ENCODE results near the gene AFAP1L1.

AFAP1L1 gene

DNA sequence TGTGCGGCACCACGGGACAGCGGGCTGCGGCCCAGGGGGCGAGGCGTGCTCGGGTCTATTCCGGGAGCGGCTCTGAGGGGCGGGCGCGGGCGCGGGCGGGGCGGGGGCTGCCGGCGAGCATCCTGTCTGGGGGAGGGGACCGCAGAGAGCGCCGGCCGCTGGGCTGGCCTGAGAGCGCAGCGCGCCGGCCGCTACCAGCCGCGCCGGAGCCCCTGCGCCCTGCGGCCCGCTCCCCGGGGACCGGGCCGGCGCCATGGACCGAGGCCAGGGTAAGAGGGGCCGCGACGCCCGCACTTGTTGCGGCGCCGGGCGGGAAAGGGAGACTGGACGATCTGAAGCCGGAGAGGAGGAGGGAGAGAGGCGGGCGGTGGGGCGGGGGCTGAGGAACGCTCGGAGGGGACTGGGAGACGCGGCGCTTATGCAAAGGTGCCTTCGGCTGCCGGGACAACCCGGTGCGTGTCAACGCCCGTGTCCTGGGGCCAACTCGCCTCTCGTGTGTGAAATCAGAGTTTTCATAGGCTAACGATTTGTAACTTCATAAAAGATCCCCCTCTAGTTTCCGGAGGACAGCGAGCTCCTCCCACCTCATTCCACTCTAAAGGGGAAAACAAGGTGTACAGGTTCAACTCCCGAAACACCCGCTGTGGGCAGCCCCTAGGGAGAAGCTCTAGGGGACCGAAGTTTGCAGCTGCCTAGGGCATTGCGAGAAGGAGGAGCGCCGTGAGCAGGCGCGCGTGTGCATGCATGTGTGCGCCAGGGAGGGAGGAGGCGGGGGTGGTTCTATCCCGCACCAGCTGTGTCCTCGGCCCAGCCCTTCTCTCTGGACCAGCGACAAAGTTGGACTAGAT is at the start of gene AFAP1L1:
Gene AFAP1L1, plus strand, starts transcription at position 144 of the 848 bp plus-strand sequence. Its CDS starts 110 bp downstream, at position 254.
- DNase-seq = peak; percentile 3

DNA sequence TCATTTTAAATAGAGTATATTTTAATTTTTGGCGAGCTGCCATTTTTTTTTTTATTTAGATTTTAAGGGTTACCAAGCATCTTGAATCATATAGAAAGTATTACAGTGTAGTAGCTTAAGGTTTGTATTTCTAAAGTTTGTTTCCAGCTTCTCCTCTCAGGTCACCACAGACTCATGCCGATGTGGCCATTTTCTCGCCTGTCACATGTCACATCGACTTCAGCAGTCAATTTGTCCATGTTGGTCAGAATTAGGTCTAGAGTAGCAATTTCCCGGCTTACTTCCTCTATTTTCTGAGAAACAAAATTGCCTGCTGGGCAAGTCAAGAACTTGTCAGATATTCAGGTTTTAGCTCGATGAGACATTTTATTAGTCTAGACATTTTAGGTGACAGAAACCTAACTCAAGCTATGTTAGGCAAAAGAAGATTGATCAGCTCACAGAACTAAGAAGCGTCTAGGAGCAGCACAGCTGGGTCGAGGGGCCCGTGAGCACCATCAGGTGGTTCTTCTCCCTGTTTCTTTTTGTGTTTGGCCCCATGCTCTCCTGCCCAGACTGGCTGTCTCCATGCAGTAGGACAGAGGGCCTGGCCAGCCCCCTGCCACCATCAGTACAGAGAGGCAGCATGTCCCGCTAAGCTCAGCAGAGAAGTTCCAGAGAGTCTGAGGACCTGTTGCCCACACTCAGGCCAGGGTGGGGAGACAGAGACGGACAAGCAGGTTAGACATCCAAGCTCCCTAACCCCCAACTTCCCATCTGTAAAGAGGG is 48.4 kb upstream of the AFAP1L1 start:
- DNase-seq = no peak

DNA sequence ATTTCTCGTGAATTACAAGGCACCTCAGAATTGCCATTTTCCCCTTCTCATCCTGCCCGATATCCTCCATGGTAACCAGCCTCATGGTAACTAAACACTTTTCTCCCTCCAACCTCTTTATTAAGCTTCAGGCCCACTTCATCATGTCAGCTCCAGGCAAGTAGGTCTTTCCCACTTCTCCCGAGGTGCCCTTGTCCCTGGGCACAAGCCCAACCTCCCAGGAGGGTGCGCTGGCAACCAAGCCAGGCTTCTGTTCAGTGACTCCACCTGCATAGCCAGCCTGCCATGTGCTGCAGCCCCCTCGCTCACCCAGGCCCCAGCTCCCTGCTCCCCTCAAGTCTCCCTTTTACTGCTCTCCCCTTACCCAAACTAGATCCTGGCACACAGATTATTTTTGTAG is 47.4 kb upstream of the AFAP1L1 start:
- DNase-seq = no peak

DNA sequence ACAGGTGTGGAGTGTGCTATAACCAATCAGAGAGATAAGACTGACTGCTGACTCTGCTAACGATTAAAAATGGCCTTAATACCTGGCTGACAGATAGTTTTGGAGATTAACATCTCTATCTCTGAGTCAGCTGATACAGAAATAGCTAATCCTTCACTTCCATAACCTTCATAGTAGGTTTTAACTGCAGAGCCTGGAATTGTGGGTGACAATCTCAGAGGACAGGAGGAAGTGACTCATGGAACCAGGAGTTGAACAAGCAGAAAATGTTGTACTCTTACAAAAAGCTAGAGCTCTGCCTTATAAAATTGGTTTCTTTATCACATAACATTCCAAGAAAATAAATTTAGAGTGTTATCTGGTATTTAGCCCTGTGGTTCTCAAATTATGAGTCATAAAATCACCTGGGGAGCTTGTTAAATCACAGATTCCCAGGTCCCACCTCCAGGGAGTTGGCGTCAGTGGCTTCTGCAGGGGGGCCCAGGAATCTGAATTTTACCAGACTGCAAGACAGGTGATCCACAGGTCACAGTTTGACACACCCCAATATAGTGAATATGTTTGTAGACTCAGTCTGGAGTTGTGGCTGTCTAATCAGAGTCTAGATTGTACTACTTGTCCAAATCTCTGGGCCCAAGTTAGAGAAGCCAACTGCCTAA is 44.4 kb upstream of the AFAP1L1 start:
- no peak for DNase-seq

DNA sequence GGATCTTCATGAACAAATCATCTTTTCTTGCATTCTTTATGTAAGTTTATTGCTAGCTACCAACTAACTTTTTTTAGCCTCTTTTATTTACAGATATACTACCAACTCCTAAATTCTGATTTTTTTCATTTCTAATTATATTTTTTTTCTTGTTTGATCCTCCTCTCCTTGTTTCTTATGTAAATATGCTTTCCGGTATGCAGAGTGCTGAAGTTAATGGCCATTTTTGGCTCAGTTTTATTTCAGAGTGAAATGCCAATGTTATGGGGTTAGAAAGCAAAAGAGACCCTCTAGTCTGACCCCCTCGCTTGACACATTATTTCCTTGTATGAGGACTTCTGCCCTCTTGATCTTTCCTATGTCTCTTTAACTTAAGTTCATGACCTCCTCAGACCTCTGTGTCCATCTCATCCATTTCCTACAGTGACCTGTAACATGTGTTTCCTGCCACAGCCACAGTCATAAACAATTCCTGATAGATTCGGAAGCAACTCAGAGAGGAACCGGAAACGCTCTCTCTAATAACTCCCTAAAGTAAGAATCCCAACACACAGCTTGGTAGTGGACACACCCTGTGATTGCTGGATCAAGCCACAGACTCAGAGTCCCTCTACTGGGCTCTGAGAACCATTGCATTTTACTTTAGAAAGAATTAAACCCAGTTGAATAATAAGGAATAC is 42.9 kb upstream of the AFAP1L1 start:
- no peak for DNase-seq

DNA sequence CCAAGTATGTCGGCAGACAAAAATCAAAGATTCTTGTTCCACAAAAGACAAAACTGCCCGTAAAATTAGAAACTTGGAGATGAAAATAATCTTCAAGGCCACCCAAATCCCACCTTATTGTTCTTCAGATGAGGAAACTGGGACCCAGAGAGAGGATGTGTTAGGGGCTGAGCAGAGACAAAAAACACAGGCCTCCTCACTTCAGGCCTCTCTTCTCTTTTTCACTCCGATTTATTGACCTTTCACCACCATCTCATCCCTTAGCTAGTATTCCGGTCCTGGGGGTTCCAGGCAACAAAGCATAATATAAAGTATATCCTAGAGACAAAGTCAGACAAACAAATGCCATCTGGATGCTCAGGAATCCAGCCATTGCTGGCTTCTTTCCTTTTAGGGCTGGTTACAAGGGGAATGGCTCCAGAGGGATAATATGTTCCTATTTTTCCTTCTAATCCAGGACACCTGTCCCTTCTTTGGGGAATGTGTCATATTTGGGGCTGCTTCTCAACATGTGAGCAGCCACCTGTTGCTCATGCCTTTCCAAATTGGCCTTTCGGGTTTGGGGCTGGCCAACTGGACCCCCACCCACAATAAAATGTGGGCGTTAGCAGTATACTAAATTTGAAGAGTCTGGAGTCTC is 42.2 kb upstream of the AFAP1L1 start:
- no peak for DNase-seq

DNA sequence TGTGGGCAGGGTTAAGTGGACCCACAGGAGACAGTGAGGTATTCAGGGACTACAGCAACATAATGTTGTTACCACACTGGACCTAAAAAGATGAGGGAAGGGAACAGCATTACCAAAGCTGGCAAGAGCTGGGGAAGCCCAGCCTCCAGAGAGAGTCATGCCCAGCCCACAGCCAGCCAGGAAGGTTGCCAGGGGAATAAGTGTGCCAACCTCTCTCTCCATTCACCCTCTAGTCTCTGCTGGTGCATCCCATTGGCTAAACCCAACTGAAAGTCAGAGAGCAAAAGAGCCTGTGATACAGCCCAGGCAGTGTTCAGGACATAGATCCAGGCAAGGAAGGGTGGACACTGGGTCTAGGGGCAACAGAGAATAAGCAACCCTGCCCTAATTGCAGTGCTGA is 35.8 kb upstream of the AFAP1L1 start:
- no peak for DNase-seq

DNA sequence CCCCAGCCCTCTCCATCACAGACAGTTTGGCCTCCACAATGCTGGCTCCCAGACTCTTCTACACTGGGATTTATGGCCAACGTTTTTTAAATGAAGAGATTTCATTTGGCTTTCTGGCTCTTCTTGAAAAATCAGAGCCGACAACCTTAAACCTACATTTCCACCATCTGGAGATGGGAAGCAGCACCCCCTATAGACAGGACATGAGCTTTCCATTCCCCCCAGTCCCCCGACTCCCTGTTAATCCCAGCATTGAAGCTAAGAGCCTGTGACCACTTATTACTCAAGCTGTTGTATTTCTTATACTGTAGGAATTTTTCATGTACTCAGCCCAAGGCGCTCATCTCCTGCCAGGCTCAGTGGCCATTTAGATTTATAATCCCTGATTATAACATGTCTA is 34.0 kb upstream of the AFAP1L1 start:
- no peak for DNase-seq

DNA sequence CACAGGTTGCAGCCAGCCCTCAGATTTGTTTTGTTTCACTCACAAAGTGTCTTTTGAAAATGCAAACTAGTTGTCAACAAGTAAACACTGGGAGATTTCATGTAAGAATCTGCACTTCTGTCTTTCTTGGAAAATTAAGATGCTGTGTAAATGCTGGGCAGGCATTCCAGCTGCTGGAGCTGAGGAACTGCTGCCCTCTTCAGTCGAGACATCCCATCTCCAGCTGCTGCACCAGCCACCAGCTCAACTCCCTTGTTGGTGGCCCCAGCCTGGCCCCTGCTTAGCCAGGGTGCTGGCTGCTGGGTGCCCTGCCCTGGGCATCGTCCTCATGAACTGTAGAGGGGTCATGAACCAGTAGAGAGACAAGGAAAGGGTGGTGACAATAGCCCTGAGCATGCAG is 33.1 kb upstream of the AFAP1L1 start:
- DNase-seq = no peak

DNA sequence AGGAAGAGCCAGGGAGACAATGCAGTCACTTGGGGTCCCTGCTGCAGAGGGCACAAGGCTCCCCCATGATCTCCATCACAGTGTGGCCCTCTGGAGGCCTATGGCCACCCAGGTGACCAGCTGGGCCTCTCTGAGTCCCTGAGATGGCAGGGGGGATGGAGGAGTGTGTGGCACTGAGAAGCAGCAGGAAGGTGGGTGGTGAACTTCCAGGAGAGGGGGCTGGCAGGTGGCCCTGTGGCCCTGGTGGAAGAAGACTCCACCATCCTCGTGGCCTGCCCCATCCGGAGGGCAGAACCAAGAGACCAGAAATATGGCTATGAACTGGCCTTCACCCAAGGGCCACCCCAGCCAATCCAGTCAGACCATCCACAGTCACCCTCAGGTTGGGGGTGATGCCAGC is 31.7 kb upstream of the AFAP1L1 start:
- no peak for DNase-seq

DNA sequence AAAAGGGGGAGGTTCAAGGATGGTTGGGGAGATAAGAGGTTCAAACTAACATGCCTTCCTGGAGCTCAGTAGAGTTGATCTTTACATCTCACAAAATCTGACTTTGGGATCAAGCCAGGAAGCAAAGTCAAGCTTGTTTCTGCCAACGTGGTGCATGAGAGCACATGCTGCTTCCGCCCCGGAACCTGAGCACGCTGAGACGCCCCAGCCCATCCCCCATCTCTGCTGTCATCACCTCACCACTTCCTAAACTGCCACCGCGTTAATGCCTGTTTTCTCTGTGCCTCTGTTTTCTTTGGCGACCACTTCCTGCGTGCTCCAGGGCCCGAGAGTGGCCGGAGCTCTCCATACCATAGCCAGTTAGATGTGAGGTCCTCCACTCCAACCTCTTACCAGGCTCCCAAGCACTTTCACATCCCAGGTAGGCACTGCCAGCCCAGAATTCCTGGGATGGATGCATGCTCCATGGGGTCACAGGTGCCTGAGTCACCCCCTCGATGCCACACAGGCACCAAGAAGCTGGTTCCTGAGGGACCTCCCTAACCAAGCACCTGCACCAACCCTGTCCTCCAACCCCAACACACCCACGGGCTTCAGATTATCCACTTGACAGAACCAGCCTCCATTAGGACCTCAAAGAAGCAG is 31.2 kb upstream of the AFAP1L1 start:
- DNase-seq = no peak

DNA sequence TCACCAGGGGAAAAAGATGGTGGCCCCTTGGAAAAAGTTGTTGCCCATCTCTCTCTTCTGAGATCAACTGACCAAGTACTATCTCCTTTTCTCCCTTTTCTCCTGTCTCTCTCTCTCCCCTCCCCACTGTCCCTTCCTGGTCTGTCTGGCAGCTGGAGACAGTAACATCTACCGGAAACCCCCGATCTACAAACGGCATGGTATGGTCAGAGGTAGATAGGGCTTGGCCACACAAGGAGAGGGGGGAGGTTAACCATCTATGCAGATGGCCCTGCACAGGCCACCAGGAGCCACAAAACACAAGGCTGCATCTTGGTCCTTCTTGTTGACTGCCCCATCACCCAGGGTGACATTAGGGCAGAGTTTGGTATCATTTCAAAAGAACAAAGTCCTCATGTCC is 29.3 kb upstream of the AFAP1L1 start:
- no peak for DNase-seq

DNA sequence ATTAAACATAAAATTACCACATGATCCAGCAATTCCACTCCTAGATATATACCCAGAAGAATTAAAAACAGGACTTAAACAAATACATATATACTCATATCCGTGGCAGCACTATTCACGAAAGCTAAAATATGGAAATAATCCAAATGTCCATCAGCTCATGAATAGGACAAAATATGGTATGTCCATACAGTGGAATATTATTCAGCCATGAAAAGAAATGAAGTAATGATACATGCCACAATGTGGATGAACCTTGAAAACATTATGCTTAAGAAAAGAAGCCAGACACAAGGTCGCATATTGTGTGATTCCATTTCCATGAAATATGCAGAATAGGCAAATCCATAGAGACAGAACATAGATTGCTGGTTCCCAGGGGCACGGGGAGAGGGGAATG is 24.8 kb upstream of the AFAP1L1 start:
- no peak for DNase-seq

DNA sequence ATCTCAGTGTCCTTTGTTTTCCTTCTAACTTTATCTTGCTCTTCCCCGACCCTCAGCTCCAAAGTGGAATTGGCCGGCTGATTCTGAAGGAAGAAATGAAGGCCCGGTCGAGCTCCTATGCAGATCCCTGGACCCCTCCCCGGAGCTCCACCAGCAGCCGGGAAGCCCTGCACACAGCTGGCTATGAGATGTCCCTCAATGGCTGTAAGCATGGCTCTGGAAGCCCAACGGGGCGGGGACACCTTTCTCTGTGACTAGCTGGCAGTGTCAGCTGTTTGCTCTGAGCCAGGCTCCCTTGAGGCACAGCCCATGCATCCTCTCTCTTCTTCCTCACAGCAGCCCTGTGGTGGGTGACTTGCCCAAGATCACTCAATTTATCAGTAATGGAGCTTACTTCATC is 23.9 kb upstream of the AFAP1L1 start:
- DNase-seq = no peak

DNA sequence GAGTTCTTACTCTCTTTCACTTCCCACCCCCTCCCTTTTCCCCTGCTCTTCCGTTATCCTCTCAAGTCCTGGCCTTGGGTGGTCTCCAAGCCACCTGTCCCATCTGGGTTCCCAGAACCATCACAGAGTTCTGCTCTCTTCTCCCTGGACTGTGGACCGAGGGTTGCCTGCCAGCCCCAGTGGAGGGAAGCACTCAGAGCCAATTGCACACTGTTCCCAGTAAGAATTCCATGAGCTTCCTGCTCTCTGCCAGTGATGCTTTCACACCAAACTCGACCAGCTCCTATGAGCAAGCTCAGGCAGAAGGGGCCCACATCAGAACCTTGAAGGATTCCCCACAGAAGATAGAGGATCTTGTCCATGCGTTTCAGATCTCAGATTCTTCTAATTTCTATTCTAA is 20.1 kb upstream of the AFAP1L1 start:
- DNase-seq = no peak

DNA sequence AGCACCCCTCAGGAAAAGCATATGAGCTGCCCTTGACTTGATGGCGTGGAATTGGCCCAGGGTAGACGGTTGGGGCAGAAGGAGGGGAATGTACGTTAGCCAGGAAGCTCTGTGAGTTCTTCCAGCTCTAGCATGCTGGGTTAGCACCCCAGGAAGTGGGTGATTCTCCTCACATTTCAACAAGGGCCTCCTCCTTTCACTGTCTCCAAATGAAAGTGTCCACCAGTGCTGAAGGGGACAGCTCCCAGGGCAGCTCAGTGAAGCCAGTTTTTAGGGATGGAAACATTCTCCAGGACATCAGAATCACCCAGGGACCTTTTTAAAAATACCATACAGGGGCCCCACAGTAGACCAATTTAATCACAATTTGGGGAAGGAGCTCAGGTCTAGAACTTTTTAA is 17.2 kb upstream of the AFAP1L1 start:
- DNase-seq = no peak

DNA sequence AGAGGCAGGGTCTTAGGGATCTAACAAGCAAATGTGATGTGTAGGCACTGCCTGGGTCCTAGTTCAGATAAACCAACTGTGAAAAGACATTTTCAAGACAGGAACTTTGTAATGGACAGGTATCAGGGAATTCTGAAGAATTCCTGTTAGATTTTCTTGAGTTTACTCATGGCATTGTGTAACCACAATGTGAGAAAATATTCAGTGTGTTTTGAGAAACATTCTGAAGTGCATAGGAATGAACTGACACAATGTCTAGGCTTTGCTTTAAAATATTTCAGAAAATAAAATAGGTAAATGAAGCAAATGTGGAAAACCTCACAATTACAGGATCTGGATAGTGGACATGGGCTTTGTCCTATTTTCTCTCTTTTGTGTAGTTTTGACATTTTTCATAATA is 15.2 kb upstream of the AFAP1L1 start:
- no peak for DNase-seq

DNA sequence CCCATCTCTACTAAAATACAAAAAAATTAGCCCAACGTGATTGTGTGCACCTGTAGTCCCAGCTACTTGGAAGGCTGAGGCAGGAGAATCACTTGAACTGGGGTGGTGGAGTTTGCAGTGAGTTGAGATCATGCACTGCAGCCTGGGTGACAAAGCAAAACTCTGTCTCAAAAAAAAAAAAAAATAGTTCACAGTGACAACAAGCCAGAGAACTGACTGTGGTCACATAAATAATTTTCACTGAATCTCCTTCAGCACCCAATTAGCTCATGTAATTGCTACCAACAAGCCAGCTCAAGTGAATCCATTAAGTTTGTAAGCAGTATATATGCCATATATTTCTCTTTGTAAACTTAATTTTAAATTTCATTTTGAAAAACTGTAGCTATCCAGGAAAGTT is 14.5 kb upstream of the AFAP1L1 start:
- no peak for DNase-seq

DNA sequence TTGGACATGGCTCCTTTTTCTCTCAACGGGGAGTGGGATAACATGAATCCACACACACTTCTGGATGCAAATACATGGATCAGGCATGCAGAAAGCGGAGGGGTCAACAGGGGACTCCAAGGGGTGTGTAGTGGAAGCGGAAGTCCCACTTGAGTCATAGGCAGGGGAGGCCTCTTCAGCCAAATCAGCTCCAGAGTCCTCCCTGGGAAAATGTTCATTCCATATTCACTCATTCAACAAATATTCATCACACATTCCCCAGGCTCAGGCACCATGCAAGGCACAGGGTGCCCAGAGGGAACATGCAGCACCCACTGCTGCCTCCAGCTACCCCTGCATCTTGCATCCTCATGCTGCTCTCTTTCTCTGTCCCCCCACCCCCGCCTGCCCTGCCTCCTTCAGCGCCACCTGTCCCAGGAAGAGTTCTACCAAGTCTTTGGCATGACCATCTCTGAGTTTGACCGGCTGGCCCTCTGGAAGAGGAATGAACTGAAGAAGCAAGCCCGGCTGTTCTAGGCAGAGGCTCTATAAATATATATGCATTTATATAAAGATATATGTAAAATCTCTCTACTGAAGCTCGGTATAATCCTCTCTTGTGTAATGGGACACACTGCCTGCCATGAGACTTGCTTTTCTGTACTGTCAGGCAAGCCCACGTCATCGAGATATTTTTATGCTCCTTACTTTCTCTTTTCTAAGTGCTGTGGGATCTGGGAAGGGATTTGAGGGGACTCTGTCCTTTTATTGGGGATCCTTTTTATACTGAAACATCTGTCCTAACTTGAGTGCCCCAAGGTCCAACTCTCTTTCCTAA is 13.6 kb upstream of the AFAP1L1 start:
- no peak for DNase-seq

DNA sequence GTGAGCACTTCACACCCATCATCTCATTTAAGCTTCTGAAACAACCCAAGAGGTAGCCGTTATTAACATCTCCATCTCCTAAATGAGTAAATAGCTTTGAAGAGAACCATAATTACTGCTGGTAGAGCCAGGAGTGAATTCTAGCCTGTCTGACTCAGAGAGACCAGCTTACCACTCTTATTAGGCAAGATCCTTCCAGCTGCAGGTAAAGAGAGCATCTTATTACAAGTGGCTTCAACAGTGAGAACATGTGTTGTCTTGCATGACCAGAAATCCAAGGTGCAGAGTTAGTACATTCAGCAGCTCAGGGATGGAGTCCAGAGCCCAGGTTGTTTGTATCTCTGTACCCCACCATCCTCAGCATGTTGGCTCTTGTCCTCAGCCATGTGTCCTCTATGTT is 10.9 kb upstream of the AFAP1L1 start:
- no peak for DNase-seq

DNA sequence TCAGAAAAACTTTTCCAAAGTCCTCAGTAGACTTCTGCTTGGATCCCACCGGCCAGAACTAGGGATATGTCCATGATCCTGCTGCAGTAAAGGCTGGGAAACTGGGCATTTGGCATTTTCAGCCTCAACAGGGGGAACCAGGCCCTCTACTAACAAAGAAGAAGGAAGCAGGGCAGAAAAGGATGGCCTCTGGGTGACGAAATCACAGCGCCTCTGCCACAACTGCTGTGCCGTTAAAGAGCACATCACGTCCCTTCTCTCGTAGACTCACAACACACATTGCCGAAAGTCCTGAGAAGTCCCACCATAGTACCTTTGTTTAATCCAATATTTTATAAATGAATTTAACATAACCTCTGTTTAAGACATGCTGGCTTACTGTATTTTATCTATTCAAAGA is 10.4 kb upstream of the AFAP1L1 start:
- DNase-seq = no peak

All from NCI-H1417 treated with DMSO at 0.1 percent for 48 hours (cell line).